Heart left ventricle (tissue), 13 donors: Measurements from ENCODE around the gene SMAD5.

Experiments
- CTCF ChIP-seq, 12 donors: fragments of 200-600 bp; sonication (generic) in 4 of 12; IDR thresholded peaks; one replicate each; pipeline versions ENCODE4 v1.5.0 to v1.8.0; 2018 to 2022; ENCODE audit warnings: antibody characterized with exemption in 12 of 12, mild to moderate bottlenecking in 5 of 12
- POLR2A ChIP-seq, 2 donors: fragments of 450-650 bp; IDR thresholded peaks; one replicate each; pipeline ENCODE4 v1.6.1; 2017; ENCODE audit warnings: antibody characterized with exemption in 2 of 2, mild to moderate bottlenecking in 2 of 2, moderate library complexity in 2 of 2
- donor health status: ischemic (EF 13 %, LVEDD 7.1; RV severe dilation, severe dysfunction).
- donor health status: DM: no; HTN: yes; CAD: no.
- donor health status: DM: no; HTN: no; CAD: no.
- donor health status: ischemic (EF 25% LVEDD 6.9; RV normal size, moderate dysfunction).
- donor health status: ischemic (EF 25% LVEDD 5.7; RV mildly dilated, moderate dysfunction).
- donor health status: ischemic (EF 35%, LVEDD 5.7; RV mildly dilated, moderate dysfunction).
- donor health status: nonischemic (EF 11% LVEDD 7.7; RV severe dilation, severe dysfunction).
- donor health status: DM: yes; HTN: yes; CAD: no.
- donor health status: PGD.
- donor health status: ischemic (EF 29% LVEDD 5.4; RV normal size, mild dysfunction).
- donor health status: nonischemic (EF 23%, LVEDD 6.1; RV moderate dilation, normal function).

DNA sequence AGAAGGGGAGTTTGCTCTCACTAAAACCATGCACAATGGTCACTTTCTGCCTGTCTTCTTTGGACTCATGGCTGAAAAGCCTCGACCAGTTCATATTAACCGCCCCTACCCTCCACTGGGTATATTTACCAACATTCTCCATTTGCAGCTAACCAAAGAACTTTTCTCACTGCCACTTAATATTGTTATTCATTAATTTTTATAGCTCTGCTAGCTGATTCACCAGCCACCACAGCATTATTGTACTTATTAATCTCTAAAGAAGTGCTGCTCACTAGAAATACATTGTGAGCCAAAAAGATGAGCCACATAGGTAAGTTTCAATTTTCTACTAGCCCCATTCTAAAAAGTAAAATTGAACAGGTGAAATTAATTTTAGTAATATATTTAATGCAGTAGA lies 93.8 kb downstream of the SMAD5 start:
- no peak for TF ChIP-seq CTCF (IDR thresholded peaks at IDR 0.05)
- no peak for TF ChIP-seq POLR2A (IDR thresholded peaks at IDR 0.05)
